HepG2 (cell line): ENCODE data around the gene DHRS13. TPM values are rescaled to one million over a fixed set of nuclear protein-coding genes. Genes with fewer than 3 reads are reported as not detected.

ENCODE experiments used
- AGO1 ChIP-seq: fragments of 200-400 bp; formaldehyde crosslinking; IDR thresholded peaks from 2 replicates; pipeline ENCODE4 v1.6.1; 2017; ENCODE audit warnings: mild to moderate bottlenecking, low read depth, low read length, moderate library complexity; ENCODE audit not compliant: poor library complexity, severe bottlenecking
- AHR ChIP-seq: IDR thresholded peaks from 2 replicates; pipeline ENCODE4 v1.6.1; 2018; ENCODE audit warnings: missing genetic modification reagents, missing compliant biosample characterization
- ATF4 ChIP-seq, 2 experiments: fragments of 450-650 bp in 1 of 2; sonication (generic) in 1 of 2; formaldehyde crosslinking; IDR thresholded peaks; 2 replicates each; pipeline versions ENCODE4 v1.5.0 to v1.8.0; 2020 to 2022; ENCODE audit warnings: mild to moderate bottlenecking in 1 of 2, missing genetic modification reagents in 1 of 2
- CAMTA2 ChIP-seq: sonication (generic); formaldehyde crosslinking; IDR thresholded peaks from 2 replicates; pipeline ENCODE4 v1.4.0; 2020; ENCODE audit warnings: mild to moderate bottlenecking, missing genetic modification reagents, borderline replicate concordance
- CBX2 ChIP-seq, 2 experiments: fragments of 200-600 bp in 1 of 2; sonication (generic); formaldehyde crosslinking in 1 of 2; IDR thresholded peaks; 2 replicates each; pipeline versions ENCODE4 v1.7.0 to v1.8.1; 2018 to 2022; ENCODE audit warnings: low read depth in 2 of 2, low read length in 1 of 2, mild to moderate bottlenecking in 1 of 2, missing genetic modification reagents in 1 of 2
- CENPX ChIP-seq: sonication (generic); formaldehyde crosslinking; IDR thresholded peaks from 2 replicates; pipeline ENCODE4 v1.9.0; 2021; ENCODE audit warnings: mild to moderate bottlenecking, missing genetic modification reagents, moderate library complexity
- ELF3 ChIP-seq: IDR thresholded peaks from 2 replicates; pipeline ENCODE4 v1.6.1; 2016; ENCODE audit warnings: missing genetic modification reagents, missing compliant biosample characterization
- HES4 ChIP-seq: sonication (generic); formaldehyde crosslinking; IDR thresholded peaks from 2 replicates; pipeline ENCODE4 v1.9.0; 2021; ENCODE audit warnings: mild to moderate bottlenecking, missing genetic modification reagents, borderline replicate concordance
- JARID2 ChIP-seq: sonication (generic); formaldehyde crosslinking; IDR thresholded peaks from 2 replicates; pipeline ENCODE4 v1.8.1; 2023; ENCODE audit warnings: missing genetic modification reagents, inconsistent platforms; ENCODE audit not compliant: insufficient replicate concordance
- MYC ChIP-seq: sonication (generic); formaldehyde crosslinking; IDR thresholded peaks from 2 replicates; pipeline ENCODE4 v1.9.0; 2021; ENCODE audit warnings: missing genetic modification reagents, borderline replicate concordance
- NR2F2 ChIP-seq: IDR thresholded peaks from 2 replicates; pipeline ENCODE4 v1.6.1; 2012; ENCODE audit warnings: low read depth, inconsistent platforms, borderline replicate concordance
- PATZ1 ChIP-seq: sonication (generic); formaldehyde crosslinking; IDR thresholded peaks from 2 replicates; pipeline ENCODE4 v1.4.0; 2020; ENCODE audit warnings: missing genetic modification reagents
- POLR2AphosphoS2 ChIP-seq: IDR thresholded peaks from 2 replicates; pipeline ENCODE4 v1.6.1; 2011; ENCODE audit warnings: low read depth, low read length, improper control_type of control experiment
- ZFP62 ChIP-seq: sonication (generic); formaldehyde crosslinking; IDR thresholded peaks from 2 replicates; pipeline ENCODE4 v1.4.0; 2020; ENCODE audit warnings: missing genetic modification reagents
- ZNF331 ChIP-seq: sonication (generic); formaldehyde crosslinking; IDR thresholded peaks from 2 replicates; pipeline ENCODE4 v1.4.0; 2020; ENCODE audit warnings: missing genetic modification reagents
- ZNF557 ChIP-seq: sonication (generic); formaldehyde crosslinking; IDR thresholded peaks from 2 replicates; pipeline ENCODE4 v1.4.0; 2020; ENCODE audit warnings: missing genetic modification reagents
- ZNF691 ChIP-seq: sonication (generic); formaldehyde crosslinking; IDR thresholded peaks from 2 replicates; pipeline ENCODE4 v1.4.0; 2020; ENCODE audit warnings: missing genetic modification reagents, low read depth, mild to moderate bottlenecking, borderline replicate concordance
- ZNF782 ChIP-seq: sonication (generic); formaldehyde crosslinking; IDR thresholded peaks from 2 replicates; pipeline ENCODE4 v1.4.0; 2020; ENCODE audit warnings: missing genetic modification reagents, mild to moderate bottlenecking, borderline replicate concordance
- ZSCAN31 ChIP-seq: sonication (generic); formaldehyde crosslinking; IDR thresholded peaks from 2 replicates; pipeline ENCODE4 v1.5.0; 2020; ENCODE audit warnings: low read depth, mild to moderate bottlenecking, missing genetic modification reagents
- polyA plus RNA-seq, 8 experiments: library from polyadenylated mRNA; depleted of rRNA in 3 of 8; stranded (reverse) in 7 of 8; unstranded in 1 of 8; fragments of >200 nt; fragmentation: Illumina TruSeq in 4 of 8; extraction: Trizol in 4 of 8; gene quantifications; 2 replicates each; pipeline versions ENCODE4 v1.2.1 to v1.2.3, GENCODE V29; 2011 to 2016; ENCODE audit warnings: low read depth in 4 of 8, missing spikeins in 1 of 8, mixed read lengths in 1 of 8; ENCODE audit not compliant: insufficient read depth in 1 of 8
- total RNA-seq, 5 experiments: library from RNA; depleted of rRNA; stranded (reverse); fragments of >200 nt; fragmentation: Illumina TruSeq; extraction: Trizol; gene quantifications; 2 replicates each; pipeline ENCODE4 v1.2.3, GENCODE V29; 2016; ENCODE audit warnings: low read depth in 1 of 5

Gene DHRS13
- total and polyA plus RNA-seq, 2 of the 13 experiments (the other 11 are each of a cell fraction or from before 2014, with no cell fraction given): 11.8 to 12.6 TPM

GRCh38 chr17:28951991-28952975 is 49.4 kb upstream of the DHRS13 start (continued):
- TF ChIP-seq CENPX (CRISPR knock-in tag) (no peak), ELF3 (CRISPR knock-in tag) (peak; percentile 47; the same call in 1 of the 2 replicates), AHR (CRISPR knock-in tag) (0 out of 2 replicates have a peak, but pooled peaks have one; percentile 23), PATZ1 (CRISPR knock-in tag) (peak; percentile 11; the same call in 1 of the 2 replicates), NR2F2 (no peak), HES4 (CRISPR knock-in tag) (no peak), ATF4 (CRISPR knock-in tag; IDR thresholded peaks at IDR 0.05) (peak in 1 of 2 experiments; percentile 67; a peak in 2 of 4 replicates), ZFP62 (peak; percentile 88; the same call in 1 of the 2 replicates), AGO1 (no peak), ZSCAN31 (peak; percentile 62; the same call in 1 of the 2 replicates), CBX2 (IDR thresholded peaks at IDR 0.05; ENCODE audit: low read depth, low read length) (peak; percentile 84; the same call in 1 of the 2 replicates), CBX2 (CRISPR knock-in tag; IDR thresholded peaks at IDR 0.05; ENCODE audit: low read depth) (no peak), CAMTA2 (CRISPR knock-in tag) (no peak), POLR2AphosphoS2 (no peak), MYC (CRISPR knock-in tag) (peak; percentile 68; the same call in 1 of the 2 replicates), ZNF557 (no peak), ZNF331 (CRISPR knock-in tag) (peak; percentile 67; the same call in 1 of the 2 replicates), ZNF691 (peak; percentile 77; the same call in 1 of the 2 replicates), JARID2 (CRISPR knock-in tag) (no peak), ZNF782 (CRISPR knock-in tag) (peak; percentile 89; the same call in 1 of the 2 replicates)
